ENCODE results near the gene TFAP2D. TPM values are rescaled to one million over a fixed set of nuclear protein-coding genes. Genes with fewer than 3 reads are reported as not detected.

Gene TFAP2D
- total and polyA plus RNA-seq, 2 experiments from 2014 or later: not detected

DNA sequence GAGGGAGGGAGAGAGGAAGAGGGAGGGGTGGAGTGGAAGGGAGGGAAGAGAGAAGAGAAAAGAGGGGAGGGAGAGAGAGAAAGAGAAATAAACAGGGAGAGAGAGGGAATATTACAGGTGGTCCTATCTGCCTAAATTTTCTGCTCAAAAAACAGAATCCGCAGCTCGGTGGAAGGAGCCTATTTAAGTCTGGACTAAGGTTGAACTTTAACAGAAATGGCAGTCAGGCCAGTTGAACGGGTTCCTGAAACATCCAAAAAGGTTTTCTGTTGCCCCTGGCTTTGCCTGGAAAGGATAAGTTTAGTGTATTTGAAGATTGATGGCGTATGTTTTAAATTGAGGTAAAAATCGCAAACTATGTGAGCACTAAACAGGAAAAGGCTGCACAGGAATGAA lies 107.5 kb downstream of the TFAP2D start (continued):
- TF ChIP-seq, protein P1, sequence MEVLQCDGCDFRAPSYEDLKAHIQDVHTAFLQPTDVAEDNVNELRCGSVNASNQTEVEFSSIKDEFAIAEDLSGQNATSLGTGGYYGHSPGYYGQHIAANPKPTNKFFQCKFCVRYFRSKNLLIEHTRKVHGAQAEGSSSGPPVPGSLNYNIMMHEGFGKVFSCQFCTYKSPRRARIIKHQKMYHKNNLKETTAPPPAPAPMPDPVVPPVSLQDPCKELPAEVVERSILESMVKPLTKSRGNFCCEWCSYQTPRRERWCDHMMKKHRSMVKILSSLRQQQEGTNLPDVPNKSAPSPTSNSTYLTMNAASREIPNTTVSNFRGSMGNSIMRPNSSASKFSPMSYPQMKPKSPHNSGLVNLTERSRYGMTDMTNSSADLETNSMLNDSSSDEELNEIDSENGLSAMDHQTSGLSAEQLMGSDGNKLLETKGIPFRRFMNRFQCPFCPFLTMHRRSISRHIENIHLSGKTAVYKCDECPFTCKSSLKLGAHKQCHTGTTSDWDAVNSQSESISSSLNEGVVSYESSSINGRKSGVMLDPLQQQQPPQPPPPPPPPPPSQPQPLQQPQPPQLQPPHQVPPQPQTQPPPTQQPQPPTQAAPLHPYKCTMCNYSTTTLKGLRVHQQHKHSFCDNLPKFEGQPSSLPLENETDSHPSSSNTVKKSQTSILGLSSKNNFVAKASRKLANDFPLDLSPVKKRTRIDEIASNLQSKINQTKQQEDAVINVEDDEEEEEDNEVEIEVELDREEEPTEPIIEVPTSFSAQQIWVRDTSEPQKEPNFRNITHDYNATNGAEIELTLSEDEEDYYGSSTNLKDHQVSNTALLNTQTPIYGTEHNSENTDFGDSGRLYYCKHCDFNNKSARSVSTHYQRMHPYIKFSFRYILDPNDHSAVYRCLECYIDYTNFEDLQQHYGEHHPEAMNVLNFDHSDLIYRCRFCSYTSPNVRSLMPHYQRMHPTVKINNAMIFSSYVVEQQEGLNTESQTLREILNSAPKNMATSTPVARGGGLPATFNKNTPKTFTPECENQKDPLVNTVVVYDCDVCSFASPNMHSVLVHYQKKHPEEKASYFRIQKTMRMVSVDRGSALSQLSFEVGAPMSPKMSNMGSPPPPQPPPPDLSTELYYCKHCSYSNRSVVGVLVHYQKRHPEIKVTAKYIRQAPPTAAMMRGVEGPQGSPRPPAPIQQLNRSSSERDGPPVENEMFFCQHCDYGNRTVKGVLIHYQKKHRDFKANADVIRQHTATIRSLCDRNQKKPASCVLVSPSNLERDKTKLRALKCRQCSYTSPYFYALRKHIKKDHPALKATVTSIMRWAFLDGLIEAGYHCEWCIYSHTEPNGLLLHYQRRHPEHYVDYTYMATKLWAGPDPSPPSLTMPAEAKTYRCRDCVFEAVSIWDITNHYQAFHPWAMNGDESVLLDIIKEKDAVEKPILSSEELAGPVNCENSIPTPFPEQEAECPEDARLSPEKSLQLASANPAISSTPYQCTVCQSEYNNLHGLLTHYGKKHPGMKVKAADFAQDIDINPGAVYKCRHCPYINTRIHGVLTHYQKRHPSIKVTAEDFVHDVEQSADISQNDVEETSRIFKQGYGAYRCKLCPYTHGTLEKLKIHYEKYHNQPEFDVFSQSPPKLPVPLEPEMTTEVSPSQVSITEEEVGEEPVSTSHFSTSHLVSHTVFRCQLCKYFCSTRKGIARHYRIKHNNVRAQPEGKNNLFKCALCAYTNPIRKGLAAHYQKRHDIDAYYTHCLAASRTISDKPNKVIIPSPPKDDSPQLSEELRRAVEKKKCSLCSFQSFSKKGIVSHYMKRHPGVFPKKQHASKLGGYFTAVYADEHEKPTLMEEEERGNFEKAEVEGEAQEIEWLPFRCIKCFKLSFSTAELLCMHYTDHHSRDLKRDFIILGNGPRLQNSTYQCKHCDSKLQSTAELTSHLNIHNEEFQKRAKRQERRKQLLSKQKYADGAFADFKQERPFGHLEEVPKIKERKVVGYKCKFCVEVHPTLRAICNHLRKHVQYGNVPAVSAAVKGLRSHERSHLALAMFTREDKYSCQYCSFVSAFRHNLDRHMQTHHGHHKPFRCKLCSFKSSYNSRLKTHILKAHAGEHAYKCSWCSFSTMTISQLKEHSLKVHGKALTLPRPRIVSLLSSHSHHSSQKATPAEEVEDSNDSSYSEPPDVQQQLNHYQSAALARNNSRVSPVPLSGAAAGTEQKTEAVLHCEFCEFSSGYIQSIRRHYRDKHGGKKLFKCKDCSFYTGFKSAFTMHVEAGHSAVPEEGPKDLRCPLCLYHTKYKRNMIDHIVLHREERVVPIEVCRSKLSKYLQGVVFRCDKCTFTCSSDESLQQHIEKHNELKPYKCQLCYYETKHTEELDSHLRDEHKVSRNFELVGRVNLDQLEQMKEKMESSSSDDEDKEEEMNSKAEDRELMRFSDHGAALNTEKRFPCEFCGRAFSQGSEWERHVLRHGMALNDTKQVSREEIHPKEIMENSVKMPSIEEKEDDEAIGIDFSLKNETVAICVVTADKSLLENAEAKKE (CRISPR knock-in tag; IDR thresholded peaks at IDR 0.05): no peak
- TF ChIP-seq ZNF331 (CRISPR knock-in tag; IDR thresholded peaks at IDR 0.05; ENCODE audit: low read depth): no peak

- H3K36me3 ChIP-seq (ENCODE audit: insufficient read depth): no peaks in the 10 kb centered on the region
- H3K4me2 ChIP-seq: peak overlapping the region; percentile 76
- Mint-ChIP-seq H3K9me3 (peaks cover 13% of the 10 kb centered on the region), H3K27ac (no peak overlapping the region), H3K4me3 (peak overlapping the region; percentile 4; the same call in 1 of the 3 replicates), H3K27me3 (ENCODE audit: insufficient read depth, low read depth, poor library complexity) (peaks cover 100% of the 10 kb centered on the region), H3K4me1 (peaks cover 73% of the 10 kb centered on the region), H3K36me3 (ENCODE audit: low read depth) (no peaks in the 10 kb centered on the region; the same call in 2 of the 3 replicates)
- peaks cover 82% of the 10 kb centered on the region for H3K4me1 ChIP-seq (ENCODE audit: insufficient read depth)
- H3K79me2 ChIP-seq (replicated peaks; ENCODE audit: insufficient read depth): no peaks in the 10 kb centered on the region
- peaks cover 20% of the 10 kb centered on the region; the same call in 1 of the 2 replicates for H3F3A ChIP-seq (replicated peaks; ENCODE audit: low read depth)
- H3K4me3 ChIP-seq: peak overlapping the region; percentile 46
- peaks cover 14% of the 10 kb centered on the region for H4K20me1 ChIP-seq (replicated peaks; ENCODE audit: insufficient read depth)
- 0 out of 3 replicates have a peak, but pooled peaks have one; percentile 2 for ATAC-seq
- no peaks in the 10 kb centered on the region for H3K9me2 ChIP-seq (ENCODE audit: insufficient read depth)
- no peak overlapping the region for H3K27ac ChIP-seq (ENCODE audit: low read depth)
- H3K27me3 ChIP-seq (ENCODE audit: insufficient read depth): peaks cover 100% of the 10 kb centered on the region
- no peak overlapping the region for H2AFZ ChIP-seq
- TF ChIP-seq ZNF331 (CRISPR knock-in tag; IDR thresholded peaks at IDR 0.05; ENCODE audit: low read depth) (no peak), EZH2 (IDR thresholded peaks at IDR 0.05; ENCODE audit: low read depth, unreplicated experiment) (peak; percentile 91)
- no peak for DNase-seq (ENCODE audit: low spot score)
Measured at GRCh38 chr6:50821441-50822077, 108.2 kb downstream of the TFAP2D start.

Data from GM23338 (cell line).